AG09309 (cell line): ENCODE data around the gene KRTAP10-9.
"Not testable (repeated sequence)": the region's sequence is repeated elsewhere in the genome, so short reads cannot be mapped to it uniquely, and the experiment has no call there.

Experiments used
- DNase-seq: peaks from one replicate; pipeline ENCODE4 v3.0.0-alpha.2; 2010; ENCODE audit warnings: low read depth
- H3K4me3 ChIP-seq: 2 replicates; pipeline ENCODE4 v1.5.1; 2011; ENCODE audit warnings: mild to moderate bottlenecking, low read depth, low read length, moderate library complexity; ENCODE audit not compliant: control insufficient read depth
- CTCF ChIP-seq: IDR thresholded peaks from 2 replicates; pipeline ENCODE4 v1.5.1; 2011; ENCODE audit warnings: mild to moderate bottlenecking, low read depth, low read length, inconsistent platforms; ENCODE audit not compliant: insufficient read depth, control insufficient read depth; ENCODE audit errors: missing control alignments

The KRTAP10-9 gene, protein sequence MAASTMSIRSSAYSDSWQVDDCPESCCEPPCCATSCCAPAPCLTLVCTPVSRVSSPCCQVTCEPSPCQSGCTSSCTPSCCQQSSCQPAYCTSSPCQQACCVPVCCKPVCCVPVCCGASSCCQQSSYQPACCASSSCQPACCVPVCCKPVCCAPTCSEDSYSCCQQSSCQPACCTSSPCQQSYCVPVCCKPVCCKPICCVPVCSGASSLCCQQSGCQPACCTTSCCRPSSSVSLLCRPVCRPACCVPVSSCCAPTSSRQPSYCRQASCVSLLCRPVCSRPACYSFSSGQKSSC

GRCh38 chr21:44626673-44627143, at the start of gene KRTAP10-9:
KRTAP10-9 (plus strand) TSS chr21:44627093; CDS start chr21:44627172, 79 bp downstream.
- TF ChIP-seq CTCF: no peak
- DNase-seq: no peak
- no peak within 1 kb of the TSS for H3K4me3 ChIP-seq

GRCh38 chr21:44578371-44579055, 48.4 kb upstream of the KRTAP10-9 start:
- DNase-seq: no peak
- TF ChIP-seq CTCF: no peak
- H3K4me3 ChIP-seq: no peak overlapping the region

GRCh38 chr21:44579056-44579832, 47.6 kb upstream of the KRTAP10-9 start:
- DNase-seq: no peak
- TF ChIP-seq CTCF: no peak
- no peak overlapping the region for H3K4me3 ChIP-seq

- no peak for TF ChIP-seq CTCF
- DNase-seq: no peak
- no peak overlapping the region for H3K4me3 ChIP-seq
Measured at GRCh38 chr21:44579833-44580144, 47.1 kb upstream of the KRTAP10-9 start.

- H3K4me3 ChIP-seq, DNase-seq: not testable (repeated sequence)
Measured at GRCh38 chr21:44580231-44580821, 46.6 kb upstream of the KRTAP10-9 start, which contains the start of gene KRTAP10-5. KRTAP10-5 (minus strand) TSS chr21:44580604; CDS start chr21:44580578, 26 bp downstream.

DNA sequence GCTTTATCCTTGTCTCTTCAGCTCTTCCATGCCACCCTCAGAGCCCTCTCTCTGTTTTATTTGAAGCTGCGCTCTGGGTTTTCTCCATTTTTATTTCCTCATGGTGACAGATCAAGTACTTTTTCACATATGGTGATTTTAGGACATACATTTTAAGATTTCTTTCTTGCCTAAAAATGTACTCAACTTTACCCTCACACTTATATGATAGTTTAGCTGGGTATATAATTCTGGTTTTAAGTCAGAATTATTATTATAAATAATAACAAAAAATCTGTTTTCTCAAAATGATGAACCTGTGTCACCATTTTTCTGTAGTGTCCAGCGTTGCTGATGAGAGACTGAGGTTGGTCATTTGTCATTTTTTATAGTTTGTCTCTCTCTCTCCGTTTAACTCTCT, 45.7 kb upstream of the KRTAP10-9 start:
- TF ChIP-seq CTCF: no peak
- no peak overlapping the region for H3K4me3 ChIP-seq
- no peak for DNase-seq
